HG02885 (cell line): ENCODE data around the gene SUPT3H.

Experiments used
- ATAC-seq: cut with Tn5 transposase; IDR thresholded peaks from one replicate; pipeline ENCODE4 v1.9.1; 2021; ENCODE audit warnings: mild to moderate bottlenecking; ENCODE audit not compliant: unreplicated experiment, poor library complexity

The SUPT3H gene

GRCh38 chr6:44782892-44783291 is 594.8 kb downstream of the SUPT3H start:
- no peak for ATAC-seq

GRCh38 chr6:44781912-44782597 is 595.7 kb downstream of the SUPT3H start:
- ATAC-seq: no peak

GRCh38 chr6:44780161-44780560 is 597.6 kb downstream of the SUPT3H start:
- no peak for ATAC-seq

- peak; percentile 62 for ATAC-seq
Measured at GRCh38 chr6:44779130-44779826, 598.5 kb downstream of the SUPT3H start.
